GM12865 (cell line): Measurements from ENCODE around the gene C19orf33.
"Not testable (repeated sequence)": the region's sequence is repeated elsewhere in the genome, so short reads cannot be mapped to it uniquely, and the experiment has no call there.

ENCODE experiments used
- DNase-seq: peaks from one replicate; pipeline ENCODE4 v3.0.0; 2010; ENCODE audit warnings: low read depth
- H3K4me3 ChIP-seq: 2 replicates; pipeline ENCODE4 v1.5.1; 2011; ENCODE audit warnings: mild to moderate bottlenecking, low read depth, low read length, control low read depth
- CTCF ChIP-seq: IDR thresholded peaks from 2 replicates; pipeline ENCODE4 v1.5.1; 2011; ENCODE audit warnings: low read length, control low read depth, low read depth, inconsistent platforms; ENCODE audit not compliant: insufficient read depth; ENCODE audit errors: missing control alignments

The C19orf33 gene

GRCh38 chr19:38336638-38337359, 32.7 kb downstream of the C19orf33 start:
- H3K4me3 ChIP-seq = peak overlapping the region; percentile 77
- no peak for TF ChIP-seq CTCF
- DNase-seq = peak; percentile 98

- TF ChIP-seq CTCF = no peak
- no peak for DNase-seq
- H3K4me3 ChIP-seq = peak overlapping the region; percentile 77
These were observed 33.3 kb downstream of the C19orf33 start for GRCh38 chr19:38337360-38337653.

DNA sequence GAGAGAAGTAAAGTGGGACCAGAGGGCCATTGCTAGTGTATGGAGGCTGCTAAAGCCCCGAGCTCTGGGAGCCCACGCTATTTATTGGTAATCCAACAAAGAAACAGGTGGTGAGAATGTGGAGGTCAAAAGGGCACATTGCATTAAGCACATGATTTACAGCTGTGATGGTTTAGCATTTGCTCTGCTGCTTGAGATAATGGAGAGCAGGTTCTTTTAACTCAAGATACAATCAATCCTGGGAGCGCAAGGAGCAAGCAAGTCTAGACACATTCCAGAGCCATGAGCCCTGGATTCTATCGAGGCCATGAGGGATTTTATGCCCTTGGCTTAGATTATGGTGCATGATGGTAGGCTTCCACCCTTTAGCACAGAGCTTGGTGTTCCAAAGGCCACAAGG, 35.0 kb downstream of the C19orf33 start:
- not testable (repeated sequence) for H3K4me3 ChIP-seq

GRCh38 chr19:38340927-38341326, 36.9 kb downstream of the C19orf33 start:
- no peak overlapping the region for H3K4me3 ChIP-seq
- no peak for DNase-seq
- no peak for TF ChIP-seq CTCF

More for the DNA sequence above, 35.0 kb downstream of the C19orf33 start:
- DNase-seq = not testable (repeated sequence)

- no peak overlapping the region for H3K4me3 ChIP-seq
- no peak for DNase-seq
- no peak for TF ChIP-seq CTCF
These were observed 42.8 kb downstream of the C19orf33 start for GRCh38 chr19:38346837-38347236.

DNA sequence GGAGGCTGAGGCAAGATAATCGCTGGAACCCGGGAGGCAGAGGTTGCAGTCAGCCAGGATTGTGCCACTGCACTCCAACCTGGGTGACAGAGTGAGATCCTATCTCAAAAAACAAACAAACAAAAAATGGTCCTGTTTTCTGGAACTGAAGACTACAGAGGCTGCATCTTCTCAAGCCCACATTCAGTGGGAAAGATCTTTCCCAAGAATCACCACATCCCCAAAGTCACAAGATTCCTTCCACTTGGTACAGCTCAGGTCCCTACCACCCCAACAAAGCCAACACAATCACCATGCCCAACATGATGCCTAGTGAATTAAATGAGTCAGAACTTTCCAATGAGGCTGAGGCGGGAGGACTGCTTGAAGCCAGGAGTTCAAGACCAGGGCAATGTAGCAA, 46.8 kb downstream of the C19orf33 start:
- no peak for TF ChIP-seq CTCF
- no peak overlapping the region for H3K4me3 ChIP-seq
- no peak for DNase-seq

- H3K4me3 ChIP-seq = no peak overlapping the region
- no peak for DNase-seq
- TF ChIP-seq CTCF = no peak
These were observed 47.9 kb downstream of the C19orf33 start for GRCh38 chr19:38351865-38352395.
